ENCODE data around the gene MATCAP1. TPM values are rescaled to one million over a fixed set of nuclear protein-coding genes. Genes with fewer than 3 reads are reported as not detected.
A peak's percentile ranks its signal among the peaks of the same experiment; 100 is the strongest.

The MATCAP1 gene
- total and polyA plus RNA-seq, 8 donors = 4.8 to 55.6 (median 14.7) TPM

- intact Hi-C loops (cut with DNase I) = no loop called here
- H3K27me3 ChIP-seq = no peaks in the 10 kb centered on the region
- WGBS, 2 donors = 81 to 91% methylated on average over 9 of the region's 9 CpGs
- peaks cover 0 to 9% (median 6%) of the 10 kb centered on the region in 3 donors for H3K4me1 ChIP-seq
- peak overlapping the region in 2 of 4 donors; percentile 86 to 97 for H3K4me3 ChIP-seq
- peaks cover 0 to 26% (median 19%) of the 10 kb centered on the region in 3 donors for H3K36me3 ChIP-seq
- H3K27ac ChIP-seq = no peak overlapping the region
- no peaks in the 10 kb centered on the region for H3K9me3 ChIP-seq
- ATAC-seq = no peak
- DNase-seq = peak in 3 of 6 donors; percentile 12 to 56 (median 20)
- TF ChIP-seq CTCF (IDR thresholded peaks at IDR 0.05) = no peak
- no peak for FAIRE-seq
Observed at GRCh38 chr16:67228034-67228785, 44.4 kb upstream of the MATCAP1 start.

- ATAC-seq (no peak), FAIRE-seq (no peak)
- peaks cover 0 to 9% (median 6%) of the 10 kb centered on the region in 3 donors for H3K4me1 ChIP-seq
Observed at GRCh38 chr16:67227567-67227921, 43.8 kb upstream of the MATCAP1 start.

GRCh38 chr16:67226804-67227566, 43.2 kb upstream of the MATCAP1 start, which contains the start of gene TMEM208:
TMEM208 (plus strand) TSS chr16:67227130; CDS start chr16:67227219, 89 bp downstream.
- 1% methylated on average over 46 of the region's 46 CpGs for WGBS, 2 donors
- FAIRE-seq (peak; percentile 59), DNase-seq (peak; percentile 96 to 98 (median 97)), ATAC-seq (peak; percentile 95 to 99 (median 96))
- no peaks in the 10 kb centered on the region for H3K9me3 ChIP-seq
- H3K27me3 ChIP-seq = no peaks in the 10 kb centered on the region
- H3K27ac ChIP-seq = peak within 1 kb of the TSS; percentile 39 to 59 (median 52)
- H3K4me3 ChIP-seq = peak within 1 kb of the TSS; percentile 85 to 97 (median 91)
- peak in 1 of 4 donors; percentile 11 for TF ChIP-seq CTCF (IDR thresholded peaks at IDR 0.05)
- intact Hi-C loops (cut with DNase I) = no loop called here
- peaks cover 0 to 26% (median 19%) of the 10 kb centered on the region in 3 donors for H3K36me3 ChIP-seq
- peaks cover 0 to 9% (median 6%) of the 10 kb centered on the region in 3 donors for H3K4me1 ChIP-seq

More at GRCh38 chr16:67227567-67227921, 43.8 kb upstream of the MATCAP1 start:
- Histone ChIP-seq H3K36me3 (peaks cover 0 to 26% (median 19%) of the 10 kb centered on the region in 3 donors), H3K9me3 (no peaks in the 10 kb centered on the region), H3K27ac (peak overlapping the region in 2 of 4 donors; percentile 39 to 59), H3K27me3 (no peaks in the 10 kb centered on the region), H3K4me3 (peak overlapping the region; percentile 85 to 97 (median 91))
- intact Hi-C loops (cut with DNase I) = no loop called here
- no peak for TF ChIP-seq CTCF (IDR thresholded peaks at IDR 0.05)
- WGBS, 2 donors = 5 to 6% methylated on average over 12 of the region's 12 CpGs
- DNase-seq = peak in 2 of 6 donors; percentile 22 to 28

GRCh38 chr16:67226295-67226803, 42.6 kb upstream of the MATCAP1 start:
- WGBS, 2 donors = 14 to 15% methylated on average over 12 of the region's 12 CpGs
- no peak for FAIRE-seq

More at GRCh38 chr16:67226295-67226803, 42.6 kb upstream of the MATCAP1 start:
- peak in 1 of 6 donors; percentile 12 for DNase-seq
- Histone ChIP-seq H3K4me3 (peak overlapping the region; percentile 85 to 97 (median 91)), H3K9me3 (no peaks in the 10 kb centered on the region), H3K4me1 (peaks cover 0 to 9% (median 6%) of the 10 kb centered on the region in 3 donors), H3K27ac (peak overlapping the region in 2 of 4 donors; percentile 54 to 57), H3K27me3 (no peaks in the 10 kb centered on the region), H3K36me3 (peaks cover 0 to 26% (median 14%) of the 10 kb centered on the region in 3 donors)
- no peak for TF ChIP-seq CTCF (IDR thresholded peaks at IDR 0.05)
- ATAC-seq = peak in 1 of 4 donors; percentile 2
- intact Hi-C loops (cut with DNase I) = no loop called here
